ENCODE results near the gene IGHMBP2. TPM values are rescaled to one million over a fixed set of nuclear protein-coding genes. Genes with fewer than 3 reads are reported as not detected.

The IGHMBP2 gene
- total and polyA plus RNA-seq, 2 experiments from 2014 or later: 14.3 to 27.7 TPM

DNA sequence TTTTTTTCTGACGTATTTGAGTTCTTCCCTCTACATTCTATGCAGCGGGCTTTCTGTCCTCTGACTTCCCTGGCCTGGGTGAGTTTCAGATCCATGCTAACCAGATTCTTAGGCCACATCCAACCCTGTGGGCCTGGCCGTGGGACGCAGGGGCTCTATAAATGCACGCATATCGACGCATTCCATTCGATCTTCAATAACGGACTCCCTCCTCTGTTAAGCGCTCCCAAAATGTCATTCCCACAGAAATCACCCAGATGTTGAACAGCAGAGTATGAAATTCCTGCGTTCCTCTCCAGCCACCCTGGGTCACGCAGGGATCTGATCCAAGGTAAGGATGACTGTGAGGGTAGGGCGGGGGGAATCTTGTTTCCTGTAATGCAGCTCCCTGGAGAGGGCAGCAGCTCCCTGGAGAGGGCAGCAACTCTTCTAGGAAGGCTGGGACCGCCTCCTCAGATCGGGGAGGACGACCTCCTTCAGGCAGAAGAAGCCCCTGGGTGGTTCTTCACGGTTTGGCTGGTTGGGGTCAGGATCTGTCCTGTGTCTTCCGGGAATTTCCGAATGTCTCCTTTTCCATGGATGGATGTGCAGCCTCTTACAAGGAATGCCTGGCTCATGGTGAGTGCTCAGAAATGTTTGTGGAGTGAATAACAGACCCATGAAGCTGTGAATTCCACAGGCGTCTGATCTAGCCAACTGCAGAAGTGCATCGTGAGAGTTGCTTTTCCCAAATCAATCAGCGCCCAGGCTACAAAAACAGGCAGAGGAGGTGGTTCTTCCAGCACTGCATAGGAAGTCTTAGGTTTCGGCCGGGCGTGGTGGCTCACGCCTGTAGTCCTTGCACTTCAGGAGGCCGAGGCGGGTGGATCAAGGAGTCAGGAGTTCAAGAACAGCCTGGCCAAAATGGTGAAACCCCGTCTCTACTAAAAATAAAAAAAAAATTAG, 64.9 kb downstream of the IGHMBP2 start:
- H3K4me1 Mint-ChIP-seq: peaks cover 5% of the 10 kb centered on the region; the same call in 2 of the 3 replicates
- TF ChIP-seq, protein P1, sequence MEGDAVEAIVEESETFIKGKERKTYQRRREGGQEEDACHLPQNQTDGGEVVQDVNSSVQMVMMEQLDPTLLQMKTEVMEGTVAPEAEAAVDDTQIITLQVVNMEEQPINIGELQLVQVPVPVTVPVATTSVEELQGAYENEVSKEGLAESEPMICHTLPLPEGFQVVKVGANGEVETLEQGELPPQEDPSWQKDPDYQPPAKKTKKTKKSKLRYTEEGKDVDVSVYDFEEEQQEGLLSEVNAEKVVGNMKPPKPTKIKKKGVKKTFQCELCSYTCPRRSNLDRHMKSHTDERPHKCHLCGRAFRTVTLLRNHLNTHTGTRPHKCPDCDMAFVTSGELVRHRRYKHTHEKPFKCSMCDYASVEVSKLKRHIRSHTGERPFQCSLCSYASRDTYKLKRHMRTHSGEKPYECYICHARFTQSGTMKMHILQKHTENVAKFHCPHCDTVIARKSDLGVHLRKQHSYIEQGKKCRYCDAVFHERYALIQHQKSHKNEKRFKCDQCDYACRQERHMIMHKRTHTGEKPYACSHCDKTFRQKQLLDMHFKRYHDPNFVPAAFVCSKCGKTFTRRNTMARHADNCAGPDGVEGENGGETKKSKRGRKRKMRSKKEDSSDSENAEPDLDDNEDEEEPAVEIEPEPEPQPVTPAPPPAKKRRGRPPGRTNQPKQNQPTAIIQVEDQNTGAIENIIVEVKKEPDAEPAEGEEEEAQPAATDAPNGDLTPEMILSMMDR (conservative IDR thresholded peaks at IDR 0.05; ENCODE audit: low read depth in 2 of 2): peak in 1 of 2 experiments; percentile 61; a peak in 3 of 4 replicates
- no peak for TF ChIP-seq STAT1 (IDR thresholded peaks at IDR 0.05; ENCODE audit: unreplicated experiment)
- peak; percentile 39 for DNase-seq (ENCODE audit: low spot score)
- H3F3A ChIP-seq (replicated peaks; ENCODE audit: low read depth): no peaks in the 10 kb centered on the region
- H4K20me1 ChIP-seq (replicated peaks; ENCODE audit: insufficient read depth): no peaks in the 10 kb centered on the region
- H2AFZ ChIP-seq: peak overlapping the region; percentile 28; the same call in 1 of the 2 replicates
- H3K27ac ChIP-seq (ENCODE audit: low read depth): no peak overlapping the region
- no peaks in the 10 kb centered on the region for H3K79me2 ChIP-seq (replicated peaks; ENCODE audit: insufficient read depth)
- H3K4me3 Mint-ChIP-seq: no peak overlapping the region
- no peaks in the 10 kb centered on the region for H3K36me3 Mint-ChIP-seq (ENCODE audit: low read depth)
- ATAC-seq: peak; percentile 84
- H3K4me3 ChIP-seq: no peak overlapping the region
- no peaks in the 10 kb centered on the region for H3K27me3 ChIP-seq (ENCODE audit: insufficient read depth)
- no peak overlapping the region for H3K27ac Mint-ChIP-seq
- H3K4me2 ChIP-seq: no peak overlapping the region
- no peaks in the 10 kb centered on the region for H3K4me1 ChIP-seq (ENCODE audit: insufficient read depth)
- peaks cover 8% of the 10 kb centered on the region for H3K27me3 Mint-ChIP-seq (ENCODE audit: insufficient read depth, low read depth, poor library complexity)
- H3K9me3 Mint-ChIP-seq: no peaks in the 10 kb centered on the region; the same call in 1 of the 3 replicates
- no peaks in the 10 kb centered on the region for H3K36me3 ChIP-seq (ENCODE audit: insufficient read depth)
- 0 out of 2 replicates have a peak, but pooled peaks cover 3% of the 10 kb centered on the region for H3K9me2 ChIP-seq (ENCODE audit: insufficient read depth)

DNA sequence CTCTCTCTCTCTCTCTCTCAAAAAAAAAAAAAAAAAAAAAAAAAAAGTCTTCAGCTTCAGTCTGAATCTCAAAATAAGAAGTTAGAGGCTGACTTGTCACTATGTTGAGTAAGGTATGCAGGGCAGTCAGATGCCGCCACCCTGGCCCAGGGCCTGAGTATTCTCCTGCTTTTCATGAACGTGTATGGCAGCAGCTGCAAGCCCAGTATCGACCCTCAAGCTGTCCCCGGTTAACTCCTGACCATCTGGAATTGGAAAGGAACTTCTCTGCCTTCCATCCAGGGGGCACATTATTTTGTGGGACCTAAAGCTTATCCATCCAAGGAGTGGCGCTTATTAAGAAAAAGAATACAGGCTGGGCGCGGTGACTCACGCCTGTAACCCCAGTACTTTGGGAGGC, 65.7 kb downstream of the IGHMBP2 start:
- Histone ChIP-seq H4K20me1 (replicated peaks; ENCODE audit: insufficient read depth) (no peaks in the 10 kb centered on the region), H2AFZ (no peak overlapping the region), H3K4me2 (no peak overlapping the region), H3K27me3 (ENCODE audit: insufficient read depth) (no peaks in the 10 kb centered on the region), H3K27ac (ENCODE audit: low read depth) (no peak overlapping the region), H3F3A (replicated peaks; ENCODE audit: low read depth) (no peaks in the 10 kb centered on the region), H3K4me3 (no peak overlapping the region), H3K4me1 (ENCODE audit: insufficient read depth) (no peaks in the 10 kb centered on the region), H3K36me3 (ENCODE audit: insufficient read depth) (no peaks in the 10 kb centered on the region), H3K9me2 (ENCODE audit: insufficient read depth) (0 out of 2 replicates have a peak, but pooled peaks cover 3% of the 10 kb centered on the region), H3K79me2 (replicated peaks; ENCODE audit: insufficient read depth) (no peaks in the 10 kb centered on the region)
- DNase-seq (ENCODE audit: low spot score) (no peak), ATAC-seq (no peak)
- no peak overlapping the region for H3K4me3 Mint-ChIP-seq
- H3K4me1 Mint-ChIP-seq: peaks cover 5% of the 10 kb centered on the region; the same call in 2 of the 3 replicates
- no peaks in the 10 kb centered on the region for H3K36me3 Mint-ChIP-seq (ENCODE audit: low read depth)
- no peak overlapping the region for H3K27ac Mint-ChIP-seq
- H3K27me3 Mint-ChIP-seq (ENCODE audit: insufficient read depth, low read depth, poor library complexity): peaks cover 8% of the 10 kb centered on the region
- H3K9me3 Mint-ChIP-seq: no peaks in the 10 kb centered on the region; the same call in 1 of the 3 replicates
- TF ChIP-seq ZNF331 (CRISPR knock-in tag; IDR thresholded peaks at IDR 0.05; ENCODE audit: low read depth) (no peak), CREB1 (CRISPR knock-in tag; IDR thresholded peaks at IDR 0.05; ENCODE audit: low read depth) (no peak), EZH2phosphoT487 (IDR thresholded peaks at IDR 0.05; ENCODE audit: unreplicated experiment) (no peak), EZH2 (IDR thresholded peaks at IDR 0.05; ENCODE audit: low read depth, unreplicated experiment) (no peak), JUNB (IDR thresholded peaks at IDR 0.05; ENCODE audit: unreplicated experiment) (no peak), POLR2AphosphoS5 (IDR thresholded peaks at IDR 0.05; ENCODE audit: low read depth) (no peak), NANOG (IDR thresholded peaks at IDR 0.05; ENCODE audit: borderline replicate concordance) (no peak)
- TF ChIP-seq, protein P2, sequence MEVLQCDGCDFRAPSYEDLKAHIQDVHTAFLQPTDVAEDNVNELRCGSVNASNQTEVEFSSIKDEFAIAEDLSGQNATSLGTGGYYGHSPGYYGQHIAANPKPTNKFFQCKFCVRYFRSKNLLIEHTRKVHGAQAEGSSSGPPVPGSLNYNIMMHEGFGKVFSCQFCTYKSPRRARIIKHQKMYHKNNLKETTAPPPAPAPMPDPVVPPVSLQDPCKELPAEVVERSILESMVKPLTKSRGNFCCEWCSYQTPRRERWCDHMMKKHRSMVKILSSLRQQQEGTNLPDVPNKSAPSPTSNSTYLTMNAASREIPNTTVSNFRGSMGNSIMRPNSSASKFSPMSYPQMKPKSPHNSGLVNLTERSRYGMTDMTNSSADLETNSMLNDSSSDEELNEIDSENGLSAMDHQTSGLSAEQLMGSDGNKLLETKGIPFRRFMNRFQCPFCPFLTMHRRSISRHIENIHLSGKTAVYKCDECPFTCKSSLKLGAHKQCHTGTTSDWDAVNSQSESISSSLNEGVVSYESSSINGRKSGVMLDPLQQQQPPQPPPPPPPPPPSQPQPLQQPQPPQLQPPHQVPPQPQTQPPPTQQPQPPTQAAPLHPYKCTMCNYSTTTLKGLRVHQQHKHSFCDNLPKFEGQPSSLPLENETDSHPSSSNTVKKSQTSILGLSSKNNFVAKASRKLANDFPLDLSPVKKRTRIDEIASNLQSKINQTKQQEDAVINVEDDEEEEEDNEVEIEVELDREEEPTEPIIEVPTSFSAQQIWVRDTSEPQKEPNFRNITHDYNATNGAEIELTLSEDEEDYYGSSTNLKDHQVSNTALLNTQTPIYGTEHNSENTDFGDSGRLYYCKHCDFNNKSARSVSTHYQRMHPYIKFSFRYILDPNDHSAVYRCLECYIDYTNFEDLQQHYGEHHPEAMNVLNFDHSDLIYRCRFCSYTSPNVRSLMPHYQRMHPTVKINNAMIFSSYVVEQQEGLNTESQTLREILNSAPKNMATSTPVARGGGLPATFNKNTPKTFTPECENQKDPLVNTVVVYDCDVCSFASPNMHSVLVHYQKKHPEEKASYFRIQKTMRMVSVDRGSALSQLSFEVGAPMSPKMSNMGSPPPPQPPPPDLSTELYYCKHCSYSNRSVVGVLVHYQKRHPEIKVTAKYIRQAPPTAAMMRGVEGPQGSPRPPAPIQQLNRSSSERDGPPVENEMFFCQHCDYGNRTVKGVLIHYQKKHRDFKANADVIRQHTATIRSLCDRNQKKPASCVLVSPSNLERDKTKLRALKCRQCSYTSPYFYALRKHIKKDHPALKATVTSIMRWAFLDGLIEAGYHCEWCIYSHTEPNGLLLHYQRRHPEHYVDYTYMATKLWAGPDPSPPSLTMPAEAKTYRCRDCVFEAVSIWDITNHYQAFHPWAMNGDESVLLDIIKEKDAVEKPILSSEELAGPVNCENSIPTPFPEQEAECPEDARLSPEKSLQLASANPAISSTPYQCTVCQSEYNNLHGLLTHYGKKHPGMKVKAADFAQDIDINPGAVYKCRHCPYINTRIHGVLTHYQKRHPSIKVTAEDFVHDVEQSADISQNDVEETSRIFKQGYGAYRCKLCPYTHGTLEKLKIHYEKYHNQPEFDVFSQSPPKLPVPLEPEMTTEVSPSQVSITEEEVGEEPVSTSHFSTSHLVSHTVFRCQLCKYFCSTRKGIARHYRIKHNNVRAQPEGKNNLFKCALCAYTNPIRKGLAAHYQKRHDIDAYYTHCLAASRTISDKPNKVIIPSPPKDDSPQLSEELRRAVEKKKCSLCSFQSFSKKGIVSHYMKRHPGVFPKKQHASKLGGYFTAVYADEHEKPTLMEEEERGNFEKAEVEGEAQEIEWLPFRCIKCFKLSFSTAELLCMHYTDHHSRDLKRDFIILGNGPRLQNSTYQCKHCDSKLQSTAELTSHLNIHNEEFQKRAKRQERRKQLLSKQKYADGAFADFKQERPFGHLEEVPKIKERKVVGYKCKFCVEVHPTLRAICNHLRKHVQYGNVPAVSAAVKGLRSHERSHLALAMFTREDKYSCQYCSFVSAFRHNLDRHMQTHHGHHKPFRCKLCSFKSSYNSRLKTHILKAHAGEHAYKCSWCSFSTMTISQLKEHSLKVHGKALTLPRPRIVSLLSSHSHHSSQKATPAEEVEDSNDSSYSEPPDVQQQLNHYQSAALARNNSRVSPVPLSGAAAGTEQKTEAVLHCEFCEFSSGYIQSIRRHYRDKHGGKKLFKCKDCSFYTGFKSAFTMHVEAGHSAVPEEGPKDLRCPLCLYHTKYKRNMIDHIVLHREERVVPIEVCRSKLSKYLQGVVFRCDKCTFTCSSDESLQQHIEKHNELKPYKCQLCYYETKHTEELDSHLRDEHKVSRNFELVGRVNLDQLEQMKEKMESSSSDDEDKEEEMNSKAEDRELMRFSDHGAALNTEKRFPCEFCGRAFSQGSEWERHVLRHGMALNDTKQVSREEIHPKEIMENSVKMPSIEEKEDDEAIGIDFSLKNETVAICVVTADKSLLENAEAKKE (CRISPR knock-in tag; IDR thresholded peaks at IDR 0.05): no peak
- TF ChIP-seq, protein P1 (conservative IDR thresholded peaks at IDR 0.05; ENCODE audit: low read depth in 2 of 2): no peak
